ENCODE measurements around the gene THOC2. TPM values are rescaled to one million over a fixed set of nuclear protein-coding genes. Genes with fewer than 3 reads are reported as not detected.
"Not testable (repeated sequence)": the region's sequence is repeated elsewhere in the genome, so short reads cannot be mapped to it uniquely, and the experiment has no call there.

THOC2 gene
- total RNA-seq, 1 donor from 2014 or later: 49.1 TPM

DNA sequence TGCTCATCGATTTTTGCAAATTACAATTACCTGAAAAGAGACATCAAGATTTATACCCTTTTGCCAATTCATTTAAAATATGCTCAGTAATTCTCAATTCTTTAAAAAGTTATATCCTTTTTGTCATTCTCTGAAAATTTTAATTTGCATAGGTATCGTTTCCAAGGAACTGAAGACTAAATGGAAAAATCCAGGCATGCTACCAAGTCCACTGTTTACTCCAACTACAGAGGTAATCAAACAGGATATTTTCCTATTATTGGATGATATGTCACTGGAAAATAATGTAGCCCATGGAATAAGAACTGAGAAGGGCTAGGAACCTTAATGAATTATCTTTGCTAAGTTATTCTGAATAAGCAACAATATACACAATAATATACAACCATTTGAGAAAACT lies 132.7 kb downstream of the THOC2 start:
- Histone ChIP-seq H3K9me3 (ENCODE audit: control insufficient read depth in 3 of 3, low read length in 3 of 3) (no peaks in the 10 kb centered on the region), H3K27me3 (ENCODE audit: control insufficient read depth in 3 of 3, insufficient read depth in 3 of 3, low read length in 3 of 3) (no peaks in the 10 kb centered on the region), H3K4me1 (ENCODE audit: control insufficient read depth in 3 of 3, insufficient read depth in 3 of 3, low read length in 3 of 3) (no peaks in the 10 kb centered on the region), H3K9ac (ENCODE audit: low read depth in 1 of 3, low read length in 3 of 3) (no peak overlapping the region), H3K27ac (ENCODE audit: low read depth, low read length) (no peak overlapping the region), H3K36me3 (ENCODE audit: control insufficient read depth in 3 of 3, insufficient read depth in 3 of 3, low read length in 3 of 3) (peaks cover 0 to 5% (median 2%) of the 10 kb centered on the region in 3 donors), H3K4me3 (ENCODE audit: low read length in 3 of 3) (no peak overlapping the region)

DNA sequence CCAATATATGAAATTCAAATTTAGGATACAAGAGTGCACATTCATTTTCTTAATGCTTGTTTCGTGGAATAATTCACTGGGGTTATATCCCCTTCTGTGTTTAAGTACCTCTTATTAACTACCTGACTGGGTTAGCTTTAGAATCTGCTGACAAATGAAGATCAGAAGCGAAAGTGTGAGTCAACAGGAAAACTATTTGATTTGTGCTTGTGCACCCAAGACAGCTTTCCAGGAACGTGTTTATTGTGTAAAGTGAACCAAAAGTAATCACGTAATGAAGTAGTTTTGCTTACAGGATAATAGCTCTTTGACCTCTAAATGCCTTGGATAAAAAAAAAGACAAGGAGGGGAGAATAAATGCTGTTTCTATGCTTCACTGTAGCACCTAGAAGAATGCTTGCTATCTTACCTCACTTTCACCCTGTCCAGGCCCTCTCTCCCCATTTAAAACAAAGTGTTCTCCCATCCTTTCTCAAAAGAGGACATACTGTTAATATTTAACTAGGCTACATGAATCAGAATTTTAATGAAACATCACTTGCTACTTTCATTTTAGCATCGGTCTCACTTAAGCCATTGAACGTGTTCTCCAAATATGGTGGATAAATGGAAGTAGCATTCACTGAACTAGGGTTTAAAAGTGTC lies 141.9 kb downstream of the THOC2 start:
- Histone ChIP-seq H3K36me3 (ENCODE audit: control insufficient read depth in 3 of 3, insufficient read depth in 3 of 3, low read length in 3 of 3) (no peaks in the 10 kb centered on the region), H3K9me3 (ENCODE audit: control insufficient read depth in 3 of 3, low read length in 3 of 3) (no peaks in the 10 kb centered on the region)

DNA sequence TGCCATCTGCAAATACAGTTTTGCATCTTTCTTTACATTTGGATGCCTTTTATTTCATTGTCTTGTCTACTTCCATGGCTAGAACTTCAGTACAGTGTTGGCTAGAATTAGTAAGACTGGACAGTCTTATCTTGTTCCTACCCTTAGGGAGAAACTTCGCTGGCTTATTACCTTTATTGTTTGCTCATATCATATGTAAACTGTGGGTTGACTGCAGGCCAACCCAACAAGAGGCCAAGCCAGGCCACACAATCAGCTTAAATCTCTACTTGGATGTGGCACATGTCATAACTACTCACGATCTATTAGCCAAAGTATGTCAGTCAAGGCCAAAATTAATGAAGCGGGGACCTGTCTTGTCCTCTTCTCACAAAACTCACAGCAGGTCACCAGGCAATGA lies 144.1 kb downstream of the THOC2 start:
- no peak overlapping the region for H3K9ac ChIP-seq (ENCODE audit: low read depth in 1 of 3, low read length in 3 of 3)
- H3K27me3 ChIP-seq (ENCODE audit: control insufficient read depth in 3 of 3, insufficient read depth in 3 of 3, low read length in 3 of 3): no peaks in the 10 kb centered on the region
- H3K4me3 ChIP-seq (ENCODE audit: low read length in 3 of 3): no peak overlapping the region
- no peaks in the 10 kb centered on the region for H3K9me3 ChIP-seq (ENCODE audit: control insufficient read depth in 3 of 3, low read length in 3 of 3)
- H3K36me3 ChIP-seq (ENCODE audit: control insufficient read depth in 3 of 3, insufficient read depth in 3 of 3, low read length in 3 of 3): no peaks in the 10 kb centered on the region
- no peak overlapping the region for H3K27ac ChIP-seq (ENCODE audit: low read depth, low read length)
- no peaks in the 10 kb centered on the region for H3K4me1 ChIP-seq (ENCODE audit: control insufficient read depth in 3 of 3, insufficient read depth in 3 of 3, low read length in 3 of 3)

More for the DNA sequence above, 141.9 kb downstream of the THOC2 start:
- Histone ChIP-seq H3K4me1 (ENCODE audit: control insufficient read depth in 3 of 3, insufficient read depth in 3 of 3, low read length in 3 of 3) (no peaks in the 10 kb centered on the region), H3K9ac (ENCODE audit: low read depth in 1 of 3, low read length in 3 of 3) (no peak overlapping the region), H3K27ac (ENCODE audit: low read depth, low read length) (no peak overlapping the region), H3K27me3 (ENCODE audit: control insufficient read depth in 3 of 3, insufficient read depth in 3 of 3, low read length in 3 of 3) (no peaks in the 10 kb centered on the region), H3K4me3 (ENCODE audit: low read length in 3 of 3) (no peak overlapping the region)

DNA sequence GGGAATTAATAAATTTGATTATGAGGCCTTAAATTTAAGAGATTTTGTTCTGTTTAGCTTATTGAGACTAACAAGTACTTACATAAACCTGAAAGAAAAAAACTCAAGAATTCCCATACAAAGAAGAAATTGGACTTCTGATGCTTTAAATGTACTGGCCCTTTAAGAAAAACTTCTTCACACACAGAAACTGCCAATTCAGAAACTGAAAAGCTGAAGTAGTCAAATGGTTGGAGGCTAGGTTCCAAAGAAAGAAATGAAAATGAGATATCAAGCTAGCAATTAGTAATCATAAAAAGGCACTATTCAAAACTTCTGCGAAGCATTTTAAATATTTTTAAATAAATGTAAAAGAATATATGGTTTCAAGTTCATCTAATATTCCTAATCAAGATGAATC lies 151.3 kb downstream of the THOC2 start:
- no peak overlapping the region for H3K27ac ChIP-seq (ENCODE audit: low read depth, low read length)
- H3K9me3 ChIP-seq (ENCODE audit: control insufficient read depth in 3 of 3, low read length in 3 of 3): no peaks in the 10 kb centered on the region
- no peak overlapping the region for H3K4me3 ChIP-seq (ENCODE audit: low read length in 3 of 3)
- H3K27me3 ChIP-seq (ENCODE audit: control insufficient read depth in 3 of 3, insufficient read depth in 3 of 3, low read length in 3 of 3): no peaks in the 10 kb centered on the region
- no peaks in the 10 kb centered on the region for H3K4me1 ChIP-seq (ENCODE audit: control insufficient read depth in 3 of 3, insufficient read depth in 3 of 3, low read length in 3 of 3)
- H3K9ac ChIP-seq (ENCODE audit: low read depth in 1 of 3, low read length in 3 of 3): no peak overlapping the region
- H3K36me3 ChIP-seq (ENCODE audit: control insufficient read depth in 3 of 3, insufficient read depth in 3 of 3, low read length in 3 of 3): no peaks in the 10 kb centered on the region

DNA sequence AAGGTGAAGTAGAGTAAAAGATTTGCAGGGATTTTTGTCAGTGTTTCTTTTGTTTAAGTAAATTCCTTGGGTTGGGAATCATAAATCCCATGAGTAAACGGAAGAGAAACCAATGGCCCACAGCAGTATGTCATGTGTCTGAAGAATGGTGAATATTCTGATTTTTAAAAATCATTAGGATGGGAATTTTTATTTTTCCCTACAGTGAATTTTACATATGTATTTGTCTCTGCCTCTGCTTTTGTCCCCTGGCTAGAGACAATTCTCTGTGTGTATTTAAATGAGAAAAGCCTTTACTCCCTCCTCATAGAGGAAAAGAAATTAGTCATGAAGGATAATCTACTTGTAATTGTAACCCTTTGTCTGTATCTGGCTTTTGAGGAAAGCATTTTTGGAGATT lies 152.1 kb downstream of the THOC2 start:
- Histone ChIP-seq H3K9me3 (ENCODE audit: control insufficient read depth in 3 of 3, low read length in 3 of 3) (no peaks in the 10 kb centered on the region), H3K36me3 (ENCODE audit: control insufficient read depth in 3 of 3, insufficient read depth in 3 of 3, low read length in 3 of 3) (no peaks in the 10 kb centered on the region), H3K4me3 (ENCODE audit: low read length in 3 of 3) (no peak overlapping the region), H3K27ac (ENCODE audit: low read depth, low read length) (no peak overlapping the region), H3K27me3 (ENCODE audit: control insufficient read depth in 3 of 3, insufficient read depth in 3 of 3, low read length in 3 of 3) (no peaks in the 10 kb centered on the region), H3K4me1 (ENCODE audit: control insufficient read depth in 3 of 3, insufficient read depth in 3 of 3, low read length in 3 of 3) (no peaks in the 10 kb centered on the region), H3K9ac (ENCODE audit: low read depth in 1 of 3, low read length in 3 of 3) (no peak overlapping the region)

DNA sequence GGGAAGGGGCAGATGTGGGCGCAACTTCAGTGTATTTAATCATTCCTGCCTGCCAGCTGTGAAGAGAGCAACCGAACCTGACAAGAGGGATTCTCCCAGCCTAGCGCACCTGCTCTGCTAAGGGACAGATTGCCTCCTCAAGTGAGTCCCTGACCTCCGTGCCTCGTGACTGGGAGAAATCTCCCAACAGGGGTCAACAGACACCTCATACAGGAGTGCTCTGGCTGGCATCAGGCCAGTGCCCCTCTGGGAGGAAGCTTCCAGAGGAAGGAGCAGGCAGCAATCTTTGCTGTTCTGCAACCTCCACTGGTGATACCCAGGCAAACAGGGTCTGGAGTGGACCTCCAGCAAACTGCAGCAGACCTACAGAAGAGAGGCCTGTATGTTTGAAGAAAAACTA lies 158.8 kb downstream of the THOC2 start:
- H3K27ac ChIP-seq (ENCODE audit: low read depth, low read length); H3K36me3 ChIP-seq (ENCODE audit: control insufficient read depth in 3 of 3, insufficient read depth in 3 of 3, low read length in 3 of 3); H3K4me3 ChIP-seq (ENCODE audit: low read length in 3 of 3); H3K9me3 ChIP-seq (ENCODE audit: control insufficient read depth in 3 of 3, low read length in 3 of 3); H3K27me3 ChIP-seq (ENCODE audit: control insufficient read depth in 3 of 3, insufficient read depth in 3 of 3, low read length in 3 of 3); H3K9ac ChIP-seq (ENCODE audit: low read depth in 1 of 3, low read length in 3 of 3); H3K4me1 ChIP-seq (ENCODE audit: control insufficient read depth in 3 of 3, insufficient read depth in 3 of 3, low read length in 3 of 3): not testable (repeated sequence)

DNA sequence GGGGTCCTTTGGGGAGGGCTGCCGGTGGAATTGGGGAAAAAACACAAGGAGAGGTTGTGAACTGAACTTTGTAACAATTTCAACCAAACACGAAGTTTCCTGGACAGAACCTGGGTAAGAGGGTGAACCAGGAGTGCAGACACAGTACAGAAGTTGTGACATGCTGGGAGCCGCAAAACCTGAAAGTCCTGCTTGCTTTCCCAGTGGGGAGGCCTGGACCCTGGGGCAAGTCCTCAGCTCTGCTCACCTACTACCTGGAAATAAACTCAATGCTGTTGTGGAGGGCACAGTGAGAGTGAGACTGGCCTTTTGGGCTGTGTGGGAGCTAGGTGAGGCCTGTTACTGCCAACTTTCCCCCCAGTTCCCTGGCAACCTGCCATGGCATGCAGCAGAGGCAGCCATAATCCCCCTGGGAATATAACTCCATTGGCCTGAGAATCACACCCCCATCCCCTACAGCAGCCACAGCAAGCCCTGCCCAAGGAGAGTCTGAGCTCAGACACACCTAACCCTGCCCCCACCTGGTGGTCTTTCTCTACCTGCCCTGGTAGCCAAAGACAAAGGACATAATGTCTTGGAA lies 162.8 kb downstream of the THOC2 start:
- Histone ChIP-seq H3K27me3 (ENCODE audit: control insufficient read depth in 3 of 3, insufficient read depth in 3 of 3, low read length in 3 of 3) (no peaks in the 10 kb centered on the region), H3K4me3 (ENCODE audit: low read length in 3 of 3) (no peak overlapping the region), H3K4me1 (ENCODE audit: control insufficient read depth in 3 of 3, insufficient read depth in 3 of 3, low read length in 3 of 3) (no peaks in the 10 kb centered on the region), H3K9me3 (ENCODE audit: control insufficient read depth in 3 of 3, low read length in 3 of 3) (no peaks in the 10 kb centered on the region), H3K36me3 (ENCODE audit: control insufficient read depth in 3 of 3, insufficient read depth in 3 of 3, low read length in 3 of 3) (no peaks in the 10 kb centered on the region), H3K27ac (ENCODE audit: low read depth, low read length) (no peak overlapping the region), H3K9ac (ENCODE audit: low read depth in 1 of 3, low read length in 3 of 3) (no peak overlapping the region)

DNA sequence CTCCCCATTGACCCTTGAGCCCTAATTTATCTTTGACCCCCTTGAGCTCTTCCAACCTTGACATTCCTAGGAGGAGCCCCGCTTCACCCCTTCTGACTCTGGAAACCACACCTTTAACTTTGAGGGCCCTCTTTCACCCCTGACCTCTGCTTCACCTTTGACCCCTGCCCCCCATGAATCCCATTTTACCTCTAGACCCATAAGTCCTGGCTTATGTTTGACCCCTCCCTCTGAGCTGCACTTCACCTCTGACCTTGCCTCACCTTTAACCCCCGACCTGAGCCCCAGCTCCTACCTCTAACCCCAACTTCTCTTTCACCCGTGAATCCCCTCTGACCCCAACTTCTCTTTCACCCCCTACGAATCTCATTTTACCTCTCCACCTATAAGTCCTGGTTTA lies 169.7 kb downstream of the THOC2 start:
- Histone ChIP-seq H3K27ac (ENCODE audit: low read depth, low read length) (no peak overlapping the region), H3K27me3 (ENCODE audit: control insufficient read depth in 3 of 3, insufficient read depth in 3 of 3, low read length in 3 of 3) (no peaks in the 10 kb centered on the region), H3K4me1 (ENCODE audit: control insufficient read depth in 3 of 3, insufficient read depth in 3 of 3, low read length in 3 of 3) (no peaks in the 10 kb centered on the region), H3K4me3 (ENCODE audit: low read length in 3 of 3) (no peak overlapping the region), H3K9me3 (ENCODE audit: control insufficient read depth in 3 of 3, low read length in 3 of 3) (peaks cover 0 to 2% (median 0%) of the 10 kb centered on the region in 3 donors), H3K36me3 (ENCODE audit: control insufficient read depth in 3 of 3, insufficient read depth in 3 of 3, low read length in 3 of 3) (no peaks in the 10 kb centered on the region), H3K9ac (ENCODE audit: low read depth in 1 of 3, low read length in 3 of 3) (no peak overlapping the region)

DNA sequence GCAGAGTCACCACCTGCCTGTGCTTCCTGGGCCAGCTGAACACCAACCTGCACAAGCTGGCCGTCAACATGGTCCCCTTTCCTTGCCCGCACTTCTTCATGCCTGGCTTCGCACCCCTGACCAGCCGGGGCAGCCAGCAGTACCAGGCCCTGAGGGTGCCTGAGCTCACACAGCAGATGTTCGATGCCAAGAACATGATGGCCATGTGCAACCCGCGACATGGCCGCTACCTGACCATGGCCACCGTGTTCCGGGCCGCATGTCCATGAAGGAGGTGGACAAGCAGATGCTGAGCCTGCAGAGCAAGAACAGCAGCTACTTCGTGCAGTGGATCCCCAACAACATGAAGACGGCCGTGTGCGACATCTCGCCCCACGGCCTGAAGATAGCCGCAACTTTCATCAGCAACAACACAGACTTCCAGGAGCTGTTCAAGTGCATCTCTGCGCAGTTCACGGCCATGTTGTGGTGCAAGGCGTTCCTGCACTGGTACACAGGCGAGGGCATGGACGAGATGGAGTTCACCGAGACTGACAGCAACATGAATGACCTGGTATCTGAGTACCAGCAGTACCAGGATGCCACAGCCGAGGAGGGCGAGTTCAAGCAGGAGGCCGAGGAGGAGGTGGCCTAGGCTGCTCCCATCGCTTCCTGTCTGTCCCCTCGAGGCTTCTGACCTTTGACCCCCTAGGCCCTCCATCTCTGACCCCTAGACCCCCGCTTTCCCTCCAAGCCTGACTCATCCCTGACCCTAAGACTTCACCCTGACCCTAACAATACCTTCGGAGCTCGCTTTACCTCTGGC lies 170.3 kb downstream of the THOC2 start:
- Histone ChIP-seq H3K27me3 (ENCODE audit: control insufficient read depth in 3 of 3, insufficient read depth in 3 of 3, low read length in 3 of 3) (no peaks in the 10 kb centered on the region), H3K36me3 (ENCODE audit: control insufficient read depth in 3 of 3, insufficient read depth in 3 of 3, low read length in 3 of 3) (no peaks in the 10 kb centered on the region), H3K4me1 (ENCODE audit: control insufficient read depth in 3 of 3, insufficient read depth in 3 of 3, low read length in 3 of 3) (no peaks in the 10 kb centered on the region), H3K9ac (ENCODE audit: low read depth in 1 of 3, low read length in 3 of 3) (no peak overlapping the region), H3K9me3 (ENCODE audit: control insufficient read depth in 3 of 3, low read length in 3 of 3) (peaks cover 0 to 2% (median 0%) of the 10 kb centered on the region in 3 donors), H3K4me3 (ENCODE audit: low read length in 3 of 3) (no peak overlapping the region), H3K27ac (ENCODE audit: low read depth, low read length) (no peak overlapping the region)

Data from skeletal muscle tissue (tissue), 4 donors.